ENCODE results near the gene DNM1L.

DNA sequence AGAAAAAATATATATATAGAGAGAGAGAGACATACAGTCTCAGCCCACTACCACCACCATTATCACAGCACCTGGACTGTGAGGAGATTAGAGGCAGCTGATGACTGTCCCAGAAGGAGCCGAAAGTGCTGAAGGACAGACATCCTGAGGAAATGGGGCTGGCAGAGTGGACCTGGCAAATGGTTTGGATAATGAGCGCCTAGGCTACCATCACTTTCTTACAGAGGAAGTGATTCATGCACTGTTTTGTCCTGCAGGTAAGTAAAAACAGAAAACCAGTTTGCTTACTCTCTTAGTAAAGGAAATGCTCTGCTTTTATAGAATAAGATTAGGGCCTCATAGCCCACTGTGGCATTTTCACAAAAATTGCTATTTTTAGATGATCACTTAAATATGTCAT lies 28.6 kb upstream of the DNM1L start:
- no peak for TF ChIP-seq EZH2phosphoT487 (IDR thresholded peaks at IDR 0.05; ENCODE audit: borderline replicate concordance, low read depth, low read length)
- TF ChIP-seq, protein P1, sequence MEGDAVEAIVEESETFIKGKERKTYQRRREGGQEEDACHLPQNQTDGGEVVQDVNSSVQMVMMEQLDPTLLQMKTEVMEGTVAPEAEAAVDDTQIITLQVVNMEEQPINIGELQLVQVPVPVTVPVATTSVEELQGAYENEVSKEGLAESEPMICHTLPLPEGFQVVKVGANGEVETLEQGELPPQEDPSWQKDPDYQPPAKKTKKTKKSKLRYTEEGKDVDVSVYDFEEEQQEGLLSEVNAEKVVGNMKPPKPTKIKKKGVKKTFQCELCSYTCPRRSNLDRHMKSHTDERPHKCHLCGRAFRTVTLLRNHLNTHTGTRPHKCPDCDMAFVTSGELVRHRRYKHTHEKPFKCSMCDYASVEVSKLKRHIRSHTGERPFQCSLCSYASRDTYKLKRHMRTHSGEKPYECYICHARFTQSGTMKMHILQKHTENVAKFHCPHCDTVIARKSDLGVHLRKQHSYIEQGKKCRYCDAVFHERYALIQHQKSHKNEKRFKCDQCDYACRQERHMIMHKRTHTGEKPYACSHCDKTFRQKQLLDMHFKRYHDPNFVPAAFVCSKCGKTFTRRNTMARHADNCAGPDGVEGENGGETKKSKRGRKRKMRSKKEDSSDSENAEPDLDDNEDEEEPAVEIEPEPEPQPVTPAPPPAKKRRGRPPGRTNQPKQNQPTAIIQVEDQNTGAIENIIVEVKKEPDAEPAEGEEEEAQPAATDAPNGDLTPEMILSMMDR (conservative IDR thresholded peaks at IDR 0.05; ENCODE audit: low read length): no peak

Measured in OCI-LY7 (cell line).